Mononuclear cell (primary cell): ENCODE measurements around the gene TFEC. TPM values are rescaled to one million over a fixed set of nuclear protein-coding genes. Genes with fewer than 3 reads are reported as not detected.

ENCODE experiments used
- H3K27me3 ChIP-seq: 2 replicates; pipeline ENCODE4 v1.6.0; 2011; ENCODE audit warnings: low read length, control low read depth; ENCODE audit not compliant: insufficient read depth
- H3K4me1 ChIP-seq: 2 replicates; pipeline ENCODE4 v1.5.1; 2011; ENCODE audit warnings: mild to moderate bottlenecking, low read length, control low read depth; ENCODE audit not compliant: insufficient read depth
- H3K4me3 ChIP-seq: 2 replicates; pipeline ENCODE4 v1.5.1; 2011; ENCODE audit warnings: mild to moderate bottlenecking, low read length, moderate library complexity
- H3K9me3 ChIP-seq: 2 replicates; pipeline ENCODE4 v1.5.1; 2011; ENCODE audit warnings: low read depth, mild to moderate bottlenecking, control low read depth, low read length
- total RNA-seq: library from RNA; depleted of rRNA; stranded (reverse); fragments of >200 nt; gene quantifications from one replicate; pipeline ENCODE4 v1.2.3, GENCODE V29; 2012

Gene TFEC
- total RNA-seq, 1 donor = 7.8 TPM

DNA sequence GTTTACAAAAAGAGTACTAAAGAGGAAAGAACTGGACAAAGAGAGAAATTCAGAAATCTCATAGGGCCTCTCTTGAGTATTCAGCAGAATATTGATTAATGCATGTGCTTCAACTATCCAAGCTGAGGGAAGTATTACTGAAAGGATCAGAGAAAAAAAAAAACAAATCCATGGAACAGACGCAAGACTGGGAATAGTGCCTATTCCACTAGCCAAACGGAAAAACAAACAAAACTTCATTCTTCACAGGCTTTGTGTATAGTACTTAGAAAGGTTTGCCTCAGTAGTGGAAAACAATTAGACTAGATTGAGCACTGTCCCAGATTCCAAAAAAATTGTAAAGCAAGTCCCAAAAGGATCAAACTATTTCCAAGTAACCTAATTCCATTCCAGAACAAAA, 106.2 kb downstream of the TFEC start:
- Histone ChIP-seq H3K4me3 (no peak overlapping the region), H3K4me1 (peaks cover 3% of the 10 kb centered on the region), H3K27me3 (no peaks in the 10 kb centered on the region), H3K9me3 (no peaks in the 10 kb centered on the region)

DNA sequence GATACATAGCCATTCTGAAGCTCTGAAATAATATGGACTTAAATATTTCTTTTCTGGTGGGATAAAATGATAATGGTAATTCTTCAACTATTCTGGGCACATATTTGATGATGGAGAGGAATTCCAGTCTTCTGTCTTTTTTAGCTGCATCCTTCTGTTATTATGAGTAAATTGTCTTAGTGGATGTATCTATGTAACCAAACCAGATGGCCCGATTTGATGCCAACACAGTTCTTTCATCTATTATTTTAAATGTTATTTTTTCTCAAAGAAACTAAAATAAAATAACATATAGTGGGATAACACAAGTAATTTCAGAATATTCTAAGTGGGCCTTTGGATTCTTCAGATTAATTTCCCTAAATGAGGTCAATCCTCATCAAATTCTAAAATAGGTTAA, 110.2 kb downstream of the TFEC start:
- no peaks in the 10 kb centered on the region for H3K4me1 ChIP-seq
- no peaks in the 10 kb centered on the region for H3K9me3 ChIP-seq
- no peaks in the 10 kb centered on the region for H3K27me3 ChIP-seq
- H3K4me3 ChIP-seq = no peak overlapping the region

DNA sequence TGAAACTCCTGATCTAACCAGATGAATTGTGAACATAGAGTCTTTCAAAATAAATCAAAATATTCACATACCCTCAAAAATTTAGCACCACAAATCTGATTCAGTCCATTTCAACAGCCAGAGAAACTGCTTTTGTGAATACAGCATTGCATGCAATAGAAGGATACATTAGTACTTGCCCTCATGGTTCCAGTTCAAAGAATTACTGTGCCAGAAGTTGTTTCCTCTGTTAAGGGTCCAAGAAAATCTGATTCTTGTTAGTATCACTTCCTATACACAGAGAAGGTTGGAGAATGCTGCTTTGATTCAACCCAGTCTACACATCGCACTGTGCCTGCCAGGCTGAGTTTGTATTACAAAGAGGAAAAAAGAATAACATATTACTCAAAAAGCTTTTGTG, 115.6 kb downstream of the TFEC start:
- Histone ChIP-seq H3K4me1 (no peaks in the 10 kb centered on the region), H3K4me3 (no peak overlapping the region), H3K27me3 (no peaks in the 10 kb centered on the region), H3K9me3 (no peaks in the 10 kb centered on the region)

DNA sequence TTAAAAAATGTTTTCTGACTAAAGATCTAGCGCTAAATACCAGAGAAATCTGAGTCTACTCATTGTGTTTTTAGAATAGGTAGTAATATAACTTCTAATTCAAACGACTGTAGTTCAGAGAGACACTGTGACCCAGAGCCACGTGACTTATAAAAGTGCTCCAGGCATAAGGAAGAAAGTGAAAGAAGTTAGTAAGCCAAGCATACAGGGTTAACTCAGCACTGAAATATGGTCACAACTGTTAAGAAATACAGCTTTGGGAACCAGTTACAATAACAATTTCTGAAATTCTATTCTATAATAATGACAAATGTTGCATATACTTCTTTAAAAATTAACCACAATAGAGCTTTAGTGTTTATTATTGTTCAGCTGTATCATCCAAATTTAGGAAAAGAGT, 119.1 kb downstream of the TFEC start:
- Histone ChIP-seq H3K27me3 (no peaks in the 10 kb centered on the region), H3K9me3 (no peaks in the 10 kb centered on the region), H3K4me3 (no peak overlapping the region), H3K4me1 (no peaks in the 10 kb centered on the region)

DNA sequence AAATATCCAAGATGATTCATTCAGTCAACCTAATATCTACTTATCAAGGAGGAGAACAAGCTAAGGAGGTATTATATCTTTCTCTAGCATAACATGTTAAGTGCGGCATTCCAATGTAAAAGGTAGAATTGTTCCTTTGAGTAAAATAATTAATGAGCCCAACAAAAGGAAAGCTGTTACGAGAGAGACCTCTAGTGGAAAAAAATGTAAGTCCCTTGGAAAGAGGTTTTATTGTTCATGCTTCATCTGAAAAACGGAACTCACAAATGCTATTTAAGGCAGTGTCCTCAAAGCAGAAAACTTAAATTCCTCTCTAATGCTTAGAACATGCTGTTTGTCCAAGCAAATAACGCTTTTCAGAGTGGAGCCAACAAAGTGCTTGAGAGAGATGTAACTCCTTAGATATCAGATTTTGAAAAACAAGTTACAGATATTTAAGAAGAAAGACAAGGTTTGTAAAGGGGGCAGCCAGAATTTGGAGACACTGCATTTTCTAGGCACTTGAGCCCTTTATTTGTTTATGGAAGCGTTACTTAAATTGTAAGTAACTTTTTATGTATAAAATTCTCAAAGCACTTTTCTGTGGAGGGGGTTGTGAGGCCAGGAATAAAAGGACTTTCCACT, 119.9 kb downstream of the TFEC start:
- Histone ChIP-seq H3K9me3 (no peaks in the 10 kb centered on the region), H3K4me1 (no peaks in the 10 kb centered on the region), H3K27me3 (no peaks in the 10 kb centered on the region), H3K4me3 (no peak overlapping the region)

DNA sequence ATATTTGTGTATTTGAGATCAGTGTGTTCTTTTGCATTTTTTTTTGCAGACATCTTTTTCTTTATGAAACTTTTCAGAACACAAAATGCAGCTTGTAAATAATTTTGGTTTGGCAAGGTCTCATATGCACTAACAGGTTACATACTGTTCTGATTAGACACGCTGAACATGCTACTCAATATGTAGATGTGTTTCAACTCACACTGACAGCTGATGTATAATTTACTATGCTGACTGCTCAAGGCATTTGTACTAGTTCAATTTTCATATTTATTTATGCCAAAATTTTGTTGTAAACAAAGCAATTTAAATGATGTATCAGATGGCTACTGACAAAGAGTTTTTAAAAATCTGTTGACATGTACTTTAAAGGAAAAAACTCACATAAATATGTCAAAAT, 123.8 kb downstream of the TFEC start:
- Histone ChIP-seq H3K27me3 (no peaks in the 10 kb centered on the region), H3K4me3 (no peak overlapping the region), H3K4me1 (no peaks in the 10 kb centered on the region), H3K9me3 (no peaks in the 10 kb centered on the region)

DNA sequence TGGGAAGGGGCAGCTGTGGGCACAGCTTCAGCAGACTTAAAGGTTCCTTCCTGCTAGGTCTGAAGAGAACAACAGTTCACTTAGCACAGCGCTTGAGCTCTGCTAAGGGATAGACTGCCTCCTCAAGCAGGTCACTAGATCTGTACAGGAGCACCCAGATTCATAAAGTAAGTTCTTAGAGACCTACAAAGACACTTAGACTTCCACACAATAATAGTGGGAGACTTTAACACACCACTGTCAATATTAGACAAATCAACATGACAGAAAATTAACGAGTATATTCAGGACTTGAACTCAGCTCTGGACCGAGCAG, 140.9 kb downstream of the TFEC start:
- H3K4me3 ChIP-seq = no peak overlapping the region
- H3K4me1 ChIP-seq = no peaks in the 10 kb centered on the region
- no peaks in the 10 kb centered on the region for H3K9me3 ChIP-seq
- no peaks in the 10 kb centered on the region for H3K27me3 ChIP-seq

DNA sequence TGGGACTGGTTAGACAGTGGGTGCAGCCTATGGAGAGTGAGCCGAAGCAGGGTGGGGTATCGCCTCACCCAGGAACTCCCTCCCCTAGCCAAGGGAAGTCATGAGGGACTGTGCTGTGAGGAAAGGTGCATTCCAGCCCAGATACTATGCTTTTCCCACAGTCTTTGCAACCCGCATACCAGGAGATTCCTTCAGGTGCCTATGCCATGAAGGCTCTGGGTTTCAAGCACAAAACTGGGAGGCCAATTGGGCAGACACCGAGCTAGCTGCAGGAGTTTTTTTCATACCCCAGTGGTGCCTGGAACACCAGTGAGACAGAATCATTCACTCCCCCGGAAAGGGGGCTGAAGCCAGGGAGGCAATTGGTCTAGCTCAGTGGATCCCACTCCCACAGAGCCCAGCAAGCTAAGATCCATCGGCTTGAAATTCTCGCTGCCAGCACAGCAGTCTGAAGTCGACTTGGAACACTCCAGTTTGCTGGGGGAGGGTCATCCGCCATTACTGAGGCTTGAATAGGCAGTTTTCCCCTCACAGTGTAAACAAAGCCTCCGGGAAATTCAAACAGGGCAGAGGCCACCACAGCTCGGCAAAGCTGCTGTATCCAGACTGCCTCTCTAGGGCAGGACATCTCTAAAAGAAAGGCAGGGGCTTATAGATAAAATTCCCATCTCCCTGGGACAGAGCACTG, 141.4 kb downstream of the TFEC start:
- H3K4me3 ChIP-seq = no peak overlapping the region
- no peaks in the 10 kb centered on the region for H3K27me3 ChIP-seq
- no peaks in the 10 kb centered on the region for H3K9me3 ChIP-seq
- H3K4me1 ChIP-seq = no peaks in the 10 kb centered on the region

DNA sequence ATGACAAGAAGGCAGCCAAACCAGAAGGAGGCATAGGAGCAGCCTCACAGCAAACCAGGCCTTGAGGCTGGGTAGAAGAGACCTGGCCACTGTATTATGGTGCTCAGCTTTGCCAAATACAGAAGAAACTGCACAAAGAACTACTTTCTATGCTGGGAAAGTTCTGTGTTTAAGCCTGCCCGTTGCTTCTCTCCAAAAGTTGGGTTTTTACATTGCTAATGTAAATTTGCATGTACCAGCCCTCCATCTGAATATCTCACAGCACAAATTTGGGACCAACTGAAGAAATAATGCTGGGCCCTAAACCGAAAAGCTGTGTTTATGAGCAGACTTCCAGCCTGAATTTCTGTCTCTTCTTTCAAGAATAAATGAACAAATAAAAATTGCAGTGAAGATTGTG, 145.0 kb downstream of the TFEC start:
- Histone ChIP-seq H3K4me1 (no peaks in the 10 kb centered on the region), H3K27me3 (no peaks in the 10 kb centered on the region), H3K4me3 (no peak overlapping the region), H3K9me3 (no peaks in the 10 kb centered on the region)

Other genes with a start within 250 kb of the TFEC start
- gene TES, start 179.8 kb upstream of the TFEC start, total RNA-seq = 163 TPM